GM12891 (cell line): ENCODE measurements around the gene PDE6A.
"Not testable (repeated sequence)": the region's sequence is repeated elsewhere in the genome, so short reads cannot be mapped to it uniquely, and the experiment has no call there.

ENCODE experiments used
- DNase-seq: peaks from one replicate; pipeline ENCODE4 v3.0.0; 2011; ENCODE audit warnings: low spot score; ENCODE audit not compliant: insufficient read length
- FAIRE-seq: peaks from 2 replicates; lab custom pipeline; 2011; peaks lifted over from hg19 to GRCh38; lab: Jason Lieb, UNC
- PAX5 ChIP-seq: IDR thresholded peaks from 2 replicates; pipeline ENCODE4 v1.6.1; 2011; ENCODE audit warnings: low read length, moderate library complexity, mild to moderate bottlenecking; ENCODE audit not compliant: insufficient read depth, severe bottlenecking
- POLR2A ChIP-seq: IDR thresholded peaks from 2 replicates; pipeline ENCODE4 v1.6.1; 2011; ENCODE audit warnings: low read depth, low read length, control low read depth
- POLR2AphosphoS5 ChIP-seq: IDR thresholded peaks from 2 replicates; pipeline ENCODE4 v1.6.1; 2011; ENCODE audit warnings: low read depth, low read length, control low read depth
- POU2F2 ChIP-seq: IDR thresholded peaks from 2 replicates; pipeline ENCODE4 v1.6.1; 2011; ENCODE audit warnings: low read depth, mild to moderate bottlenecking, control low read depth, low read length, moderate library complexity
- SPI1 ChIP-seq: IDR thresholded peaks from 2 replicates; pipeline ENCODE4 v1.6.1; 2011; ENCODE audit warnings: low read depth, low read length, control low read depth
- TAF1 ChIP-seq: IDR thresholded peaks from 2 replicates; pipeline ENCODE4 v1.6.1; 2011; ENCODE audit warnings: low read depth, low read length, control low read depth

Gene PDE6A

DNA sequence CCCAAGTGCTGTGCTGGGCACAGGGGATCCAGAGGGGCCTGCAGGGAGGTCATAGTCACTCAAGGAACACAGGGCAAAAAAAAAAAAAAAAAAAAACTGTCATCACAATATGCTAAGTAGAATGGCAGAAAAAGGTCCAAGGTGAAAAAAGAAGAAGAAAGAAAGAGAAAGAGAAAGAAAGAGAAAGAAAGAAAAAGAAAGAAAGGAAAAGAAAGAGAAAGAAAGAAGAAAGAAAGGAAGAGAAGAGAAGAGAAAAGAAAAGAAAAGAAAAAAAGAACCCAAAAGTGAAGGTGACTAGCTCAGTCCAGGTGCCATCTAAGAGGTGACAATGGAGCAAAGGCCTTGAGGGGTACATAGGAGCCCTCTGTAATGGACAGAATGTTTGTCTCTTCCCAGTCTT is 73.9 kb downstream of the PDE6A start:
- DNase-seq (no peak), FAIRE-seq (no peak)
- TF ChIP-seq PAX5 (no peak), POU2F2 (no peak), POLR2AphosphoS5 (no peak), TAF1 (no peak), POLR2A (no peak), SPI1 (no peak)

DNA sequence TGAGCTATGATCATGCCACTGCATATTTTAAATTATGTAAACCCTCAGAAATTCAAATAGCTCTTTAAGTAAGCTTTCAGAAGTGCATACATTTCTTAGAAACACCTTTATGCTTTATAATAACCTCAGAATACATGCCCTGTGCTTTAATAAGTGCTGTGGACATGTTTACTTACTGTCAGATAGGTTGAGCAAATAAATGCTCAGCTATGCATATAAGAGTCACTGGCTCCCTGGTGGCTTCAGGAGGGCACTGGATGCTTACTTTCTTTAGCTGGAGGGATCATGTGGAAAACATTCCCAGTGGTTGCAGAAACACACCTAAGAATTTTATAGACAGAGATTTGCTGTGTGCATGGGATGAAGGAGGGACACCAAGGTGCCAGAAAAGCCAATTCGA is 74.4 kb downstream of the PDE6A start:
- no peak for DNase-seq
- FAIRE-seq: no peak
- TF ChIP-seq PAX5 (no peak), POLR2A (no peak)

DNA sequence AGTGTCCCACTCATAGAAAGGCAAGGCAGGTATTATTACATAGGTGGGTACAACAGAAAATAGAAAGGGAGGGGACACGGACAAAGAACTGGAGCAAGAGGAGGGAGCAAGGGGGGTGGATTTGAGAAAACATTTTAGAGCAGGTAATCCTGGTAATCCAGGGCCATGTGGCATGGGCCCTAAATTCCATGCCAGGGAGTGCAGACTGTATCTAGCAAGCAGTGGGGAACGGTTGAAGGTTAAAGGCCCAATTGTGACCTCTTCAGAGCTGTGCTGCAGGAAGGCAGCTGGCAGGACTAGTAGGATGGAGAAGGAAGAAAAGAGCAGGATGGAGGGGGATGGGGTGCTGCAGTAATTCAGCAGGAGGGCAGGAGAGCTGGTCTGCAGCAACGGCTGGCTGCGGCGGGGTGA is 75.2 kb downstream of the PDE6A start:
- FAIRE-seq (no peak), DNase-seq (no peak)
- TF ChIP-seq SPI1 (no peak), TAF1 (no peak), PAX5 (no peak), POLR2AphosphoS5 (no peak), POU2F2 (no peak), POLR2A (no peak)

DNA sequence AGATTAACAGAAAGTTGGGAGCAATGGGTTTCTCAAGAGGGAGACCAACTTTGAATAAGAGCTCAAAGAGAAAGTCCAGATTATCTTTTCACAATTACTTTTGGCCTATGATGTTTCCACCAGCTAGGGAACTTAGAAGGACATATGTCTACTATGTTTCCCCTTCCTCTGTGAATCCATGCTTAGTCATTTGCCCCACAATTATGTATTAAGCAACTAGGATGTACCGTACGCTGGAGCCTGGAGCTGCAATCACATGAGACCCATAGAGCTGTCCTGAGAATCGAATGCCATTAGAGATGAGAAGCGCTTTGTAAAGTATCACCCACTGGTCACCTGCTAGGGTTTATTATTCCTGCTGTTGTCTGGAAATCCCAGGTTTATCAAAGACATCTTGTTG is 78.8 kb downstream of the PDE6A start:
- no peak for FAIRE-seq
- no peak for TF ChIP-seq TAF1
- TF ChIP-seq PAX5: no peak
- no peak for TF ChIP-seq SPI1
- no peak for TF ChIP-seq POU2F2

DNA sequence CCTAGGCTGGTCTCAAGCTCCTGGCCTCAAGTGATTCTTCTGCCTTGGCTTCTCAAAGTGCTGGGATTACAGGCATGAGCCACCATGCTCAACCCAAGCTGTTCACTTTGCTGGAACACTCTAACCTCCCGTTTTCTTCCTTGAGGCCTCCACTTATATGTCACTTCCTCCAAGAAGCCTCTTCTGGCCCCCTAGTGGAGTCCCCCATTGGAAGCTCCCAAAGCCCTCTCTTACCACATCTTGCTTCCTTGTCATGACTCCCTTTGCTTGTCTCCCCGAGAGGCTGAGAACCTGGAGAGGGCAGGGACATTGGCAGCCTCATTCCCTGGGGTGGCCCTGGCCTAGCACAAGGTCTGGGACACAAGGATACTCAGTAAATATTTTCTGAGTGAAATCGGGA is 80.8 kb downstream of the PDE6A start:
- FAIRE-seq (no peak), DNase-seq (no peak)
- TF ChIP-seq POLR2A (no peak), PAX5 (no peak), SPI1 (no peak), TAF1 (no peak), POU2F2 (no peak), POLR2AphosphoS5 (no peak)

More for the DNA sequence above, 78.8 kb downstream of the PDE6A start:
- no peak for DNase-seq

DNA sequence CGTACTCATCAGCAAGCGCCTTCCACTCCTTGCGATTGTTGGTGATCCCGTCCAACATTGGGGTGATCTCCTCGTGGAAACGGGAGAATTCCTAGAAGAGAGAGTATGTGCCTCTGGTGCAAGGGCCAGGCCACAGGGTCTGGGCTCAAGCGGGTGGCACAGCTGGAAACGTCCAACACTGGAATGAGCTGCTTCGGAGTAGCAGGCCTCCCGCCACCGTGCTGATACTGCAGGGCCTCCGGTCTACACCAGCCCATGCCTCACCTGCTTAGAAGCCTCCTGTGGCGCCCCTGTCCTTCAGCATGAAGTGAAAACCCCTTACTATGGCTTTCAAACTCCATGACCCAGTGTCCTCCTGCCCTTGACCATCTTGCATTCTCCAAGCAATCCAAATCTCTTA is 81.4 kb downstream of the PDE6A start:
- DNase-seq (no peak), FAIRE-seq (no peak)
- no peak for TF ChIP-seq TAF1

DNA sequence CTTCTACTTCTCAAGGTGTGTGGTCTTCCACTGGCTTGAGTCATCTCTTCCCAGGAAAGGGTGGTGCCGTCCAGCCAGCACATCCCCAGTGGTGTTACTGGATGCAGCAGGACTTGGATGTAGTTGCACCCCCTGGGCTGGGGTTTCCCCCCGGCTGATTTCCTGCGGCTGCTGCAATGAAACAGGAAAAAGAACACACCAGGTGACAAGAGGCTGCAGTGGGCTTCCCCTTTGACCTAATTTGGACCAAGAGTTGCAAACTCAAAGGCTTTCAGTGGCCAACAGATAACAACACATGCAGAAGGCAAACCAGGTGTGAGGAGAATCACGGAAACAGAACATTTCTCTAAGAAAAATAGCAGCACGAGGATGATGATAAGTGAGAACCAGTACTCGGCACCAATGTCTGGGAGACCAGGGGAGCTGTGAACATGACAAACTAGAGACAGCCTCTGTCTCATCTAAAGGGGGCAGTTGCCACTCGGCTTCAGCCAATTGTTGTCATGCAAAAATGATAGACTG is 83.7 kb downstream of the PDE6A start:
- peak; percentile 75 for FAIRE-seq
- TF ChIP-seq POLR2AphosphoS5 (no peak), SPI1 (no peak), POLR2A (no peak), TAF1 (no peak), PAX5 (no peak), POU2F2 (no peak)

DNA sequence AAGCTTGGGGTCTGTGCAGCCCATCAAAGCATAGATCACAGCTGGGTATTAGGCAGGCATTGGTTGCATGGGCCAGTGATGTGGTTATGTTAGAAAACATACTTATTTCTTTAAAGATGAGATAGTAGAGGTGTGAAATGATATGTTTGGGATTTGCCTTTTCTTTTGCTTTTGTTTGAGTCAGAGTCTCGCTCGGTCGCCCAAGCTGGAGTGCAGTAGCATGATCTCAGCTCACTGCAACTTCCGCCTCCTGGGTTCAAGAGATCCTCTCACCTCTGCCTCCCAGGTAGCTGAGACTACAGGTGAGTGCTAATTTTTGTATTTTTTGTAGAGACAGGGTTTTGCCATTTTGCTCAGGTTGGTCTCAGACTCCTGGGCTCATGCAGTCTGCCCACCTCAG is 84.8 kb downstream of the PDE6A start:
- FAIRE-seq (no peak), DNase-seq (no peak)
- no peak for TF ChIP-seq PAX5
- TF ChIP-seq POU2F2: no peak
- no peak for TF ChIP-seq SPI1
- no peak for TF ChIP-seq POLR2A

More for the DNA sequence above, 83.7 kb downstream of the PDE6A start:
- peak; percentile 19 for DNase-seq

DNA sequence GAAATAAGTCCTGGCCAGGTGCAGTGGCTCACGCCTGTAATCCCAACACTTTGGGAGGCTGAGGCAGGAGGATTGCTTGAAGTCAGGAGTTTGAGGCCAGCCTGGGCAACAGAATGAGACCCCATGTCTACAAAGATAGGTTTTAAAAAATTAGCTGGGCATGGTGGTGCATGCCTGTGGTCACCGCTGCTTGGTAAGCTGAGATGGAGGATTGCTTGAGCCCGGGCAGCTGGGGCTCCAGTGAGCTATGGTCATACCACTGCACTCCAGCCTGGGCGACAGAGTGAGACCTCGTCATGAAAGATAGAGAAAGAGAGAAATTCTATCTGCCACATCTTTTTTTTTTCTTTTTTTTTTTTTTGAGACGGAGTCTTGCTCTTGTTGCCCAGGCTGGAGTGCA is 86.1 kb downstream of the PDE6A start:
- not testable (repeated sequence) for DNase-seq, FAIRE-seq

DNA sequence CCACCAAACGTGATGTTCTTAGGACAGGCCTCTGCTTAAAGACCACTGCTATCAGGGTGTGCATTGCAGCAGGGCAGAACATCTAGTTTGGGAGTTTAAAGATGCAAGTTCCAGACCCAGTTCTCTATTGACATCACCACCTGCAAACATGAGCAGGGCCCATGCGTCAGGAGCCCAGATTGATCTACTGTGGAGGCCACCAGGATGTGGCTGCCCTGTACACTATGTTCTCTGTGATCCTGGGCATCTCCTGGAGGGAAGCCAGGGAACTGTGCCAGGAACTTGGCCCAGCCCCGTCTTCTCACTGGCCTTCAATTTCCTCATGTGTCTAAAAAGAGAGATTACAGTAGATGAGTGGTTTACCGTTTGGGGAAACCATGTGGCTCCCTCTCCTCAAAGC is 87.1 kb downstream of the PDE6A start:
- DNase-seq (no peak), FAIRE-seq (peak; percentile 16)
- TF ChIP-seq POLR2AphosphoS5 (no peak), POU2F2 (no peak), TAF1 (no peak), SPI1 (no peak), POLR2A (no peak), PAX5 (no peak)

DNA sequence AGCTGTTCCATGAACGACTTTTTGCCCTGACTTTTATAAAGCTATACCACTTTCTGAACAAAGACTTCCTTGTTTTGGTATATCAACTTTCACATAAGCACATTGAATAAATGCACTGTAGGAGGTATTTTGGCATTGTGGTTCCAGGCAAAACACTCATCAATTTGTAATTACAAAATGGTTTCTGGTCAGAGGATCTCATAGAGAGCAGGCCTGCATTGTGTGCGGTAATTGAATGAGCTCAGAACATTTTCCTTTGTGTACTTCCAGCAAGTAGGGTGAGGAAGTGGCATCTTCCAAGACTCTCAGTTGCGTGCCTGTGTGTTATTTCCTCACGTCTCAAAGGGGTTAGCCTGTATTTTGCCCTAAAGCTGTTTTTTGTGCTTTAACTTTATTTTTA is 89.2 kb downstream of the PDE6A start:
- DNase-seq (no peak), FAIRE-seq (no peak)
- TF ChIP-seq SPI1: no peak
- TF ChIP-seq PAX5: no peak
- TF ChIP-seq TAF1: no peak
- TF ChIP-seq POLR2A: no peak

DNA sequence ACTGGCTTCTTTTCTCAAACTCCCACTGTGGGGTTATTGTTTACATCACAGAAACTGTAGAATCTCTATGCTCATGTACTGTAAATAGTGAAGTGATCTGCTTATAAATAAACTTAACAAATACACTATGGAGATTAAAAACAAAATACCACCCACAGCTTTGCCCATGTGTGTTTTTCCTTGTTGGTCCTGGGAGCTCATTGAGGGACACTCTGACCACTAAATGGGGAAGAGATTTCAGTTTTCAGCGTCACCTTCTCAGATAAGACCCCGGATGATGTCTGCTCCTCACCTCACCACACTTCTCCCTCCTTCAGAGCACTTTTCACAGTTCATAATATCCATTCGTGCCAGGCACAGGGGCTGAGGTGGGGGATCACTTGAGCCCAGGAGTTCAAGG is 89.7 kb downstream of the PDE6A start:
- FAIRE-seq: no peak
- TF ChIP-seq PAX5 (no peak), TAF1 (no peak), POLR2AphosphoS5 (no peak), POLR2A (no peak), POU2F2 (no peak), SPI1 (no peak)
- no peak for DNase-seq
